ENCODE data around the gene OR2V2.

The OR2V2 gene

DNA sequence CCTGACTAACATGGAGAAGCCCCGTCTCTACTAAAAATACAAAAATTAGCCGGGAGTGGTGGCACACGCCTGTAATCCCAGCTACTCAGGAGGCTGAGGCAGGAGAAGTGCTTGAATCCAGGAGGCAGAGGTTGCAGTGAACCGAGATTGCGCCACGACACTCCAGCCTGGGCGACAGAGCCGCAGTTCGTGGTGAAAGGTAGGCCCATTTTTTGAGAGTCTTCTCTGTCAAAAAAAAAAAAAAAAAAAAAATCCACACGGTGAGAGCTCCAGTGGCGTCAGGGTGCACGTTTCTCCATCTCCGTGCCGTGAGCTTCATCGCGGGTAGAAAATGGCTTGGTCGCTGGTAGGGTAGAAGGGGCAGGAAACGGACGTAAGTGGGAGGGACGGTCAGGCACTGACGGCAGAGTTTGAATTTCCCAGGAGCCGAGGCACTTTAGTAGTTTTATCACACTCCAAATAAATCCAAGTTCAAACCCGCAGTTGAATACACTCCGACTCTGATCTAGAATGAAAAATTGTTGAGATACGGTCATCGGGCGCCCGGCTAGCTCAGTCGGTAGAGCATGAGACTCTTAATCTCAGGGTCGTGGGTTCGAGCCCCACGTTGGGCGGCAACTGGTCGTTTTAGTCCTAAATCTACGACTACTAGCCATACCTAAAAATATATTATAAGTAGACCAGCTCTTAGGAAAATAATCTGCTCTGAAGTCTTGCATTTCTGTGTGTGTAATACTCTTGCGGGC lies 60.0 kb downstream of the OR2V2 start:
- peak in 1 of 2 donors; percentile 86 for DNase-seq (ENCODE audit: low read depth in 2 of 2)

DNA sequence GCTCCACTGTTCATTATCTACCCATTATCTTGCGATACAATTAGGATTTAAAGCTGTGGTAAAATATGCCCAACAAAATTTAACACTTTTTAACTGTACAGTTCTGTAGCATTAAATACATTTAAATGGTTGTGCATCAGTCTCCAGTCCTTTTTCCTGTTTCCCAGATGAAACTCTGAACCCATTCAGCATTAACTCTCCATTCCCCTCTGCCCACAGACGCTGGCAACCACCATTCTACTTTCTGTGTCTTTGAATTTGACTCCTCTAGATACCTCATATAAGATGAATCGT lies 60.5 kb downstream of the OR2V2 start:
- no peak for DNase-seq (ENCODE audit: low read depth in 2 of 2)

Data from stimulated activated CD4-positive, alpha-beta T cell treated with anti-CD3 and anti-CD28 coated beads, Interleukin-1b, Interleukin-23, amount 100 ng/mL, for 1 hour (primary cell).